Lower lobe of right lung (tissue), 2 donors: ENCODE data around the gene DGAT2L6. TPM values are rescaled to one million over a fixed set of nuclear protein-coding genes. Genes with fewer than 3 reads are reported as not detected.
"Not testable (repeated sequence)": the region's sequence is repeated elsewhere in the genome, so short reads cannot be mapped to it uniquely, and the experiment has no call there.

Experiments used
- ATAC-seq, 2 donors: fragments of 200-7000 bp; cut with Tn5 transposase; one replicate each; pipeline ENCODE4 v1.9.1; 2020 to 2022; ENCODE audit warnings: mild to moderate bottlenecking in 2 of 2, moderate library complexity in 2 of 2
- DNase-seq: peaks from one replicate; pipeline ENCODE4 v3.0.0-alpha.2; 2020
- H3K27ac ChIP-seq: fragments of 200-600 bp; one replicate; pipeline ENCODE4 v1.8.0; 2022
- H3K27me3 ChIP-seq: fragments of 200-600 bp; one replicate; pipeline ENCODE4 v1.8.0; 2022; ENCODE audit warnings: low read depth
- H3K36me3 ChIP-seq: fragments of 200-600 bp; one replicate; pipeline ENCODE4 v1.8.0; 2022; ENCODE audit warnings: mild to moderate bottlenecking
- H3K4me1 ChIP-seq: fragments of 200-600 bp; one replicate; pipeline ENCODE4 v1.8.0; 2022
- H3K4me3 ChIP-seq: fragments of 200-600 bp; one replicate; pipeline ENCODE4 v1.8.0; 2022; ENCODE audit warnings: mild to moderate bottlenecking
- H3K9me3 ChIP-seq: fragments of 200-600 bp; one replicate; pipeline ENCODE4 v1.8.0; 2022
- CTCF ChIP-seq: fragments of 200-600 bp; IDR thresholded peaks from one replicate; pipeline ENCODE4 v1.8.0; 2022; ENCODE audit warnings: antibody characterized with exemption, mild to moderate bottlenecking
- intact Hi-C: fragments of 100-400 bp; cut with DNase I; formaldehyde crosslinking; loops from one replicate; pipeline ENCODE4 v1.11.0; 2022
- total RNA-seq: library from RNA; stranded (reverse); fragmentation: NEBNext Ultra II Directional; extraction: Animal tissue kit (Norgen Biotek cat#: 25700); gene quantifications from one replicate; pipeline ENCODE4 v1.2.1, GENCODE V29; 2021
- donor health status: DM: no; HTN: yes; CAD: no; lungs with severe emphysema.

The DGAT2L6 gene
- total RNA-seq, 1 donor from 2014 or later, result not detected

- no peak for ATAC-seq
- no peak for DNase-seq
- Histone ChIP-seq H3K27me3 (no peaks in the 10 kb centered on the region), H3K9me3 (no peaks in the 10 kb centered on the region), H3K4me3 (no peak overlapping the region), H3K4me1 (no peaks in the 10 kb centered on the region), H3K36me3 (no peaks in the 10 kb centered on the region), H3K27ac (no peak overlapping the region)
- intact Hi-C loops, result no loop called here
- no peak for TF ChIP-seq CTCF
These were observed 49.4 kb downstream of the DGAT2L6 start for GRCh38 chrX:70226687-70227086.

DNA sequence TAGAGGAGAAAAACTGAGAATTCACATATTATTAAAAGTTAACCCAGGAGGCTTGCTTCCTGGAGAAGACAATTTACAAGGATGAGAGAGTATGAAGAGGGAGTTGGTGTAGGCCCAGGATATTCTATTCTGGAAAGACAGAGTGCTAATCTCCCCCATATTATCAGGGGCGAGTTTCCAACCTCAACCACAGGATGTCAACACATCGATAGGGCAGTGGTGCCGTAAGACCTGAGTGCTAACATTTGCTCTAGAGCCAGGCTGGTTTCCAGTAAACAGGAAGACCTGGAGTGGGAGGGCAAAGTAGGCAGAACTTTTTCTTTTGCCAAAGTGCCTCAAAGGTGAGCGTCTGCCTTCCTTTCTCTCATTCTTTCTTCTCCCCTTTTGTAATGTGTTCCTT lies 54.4 kb downstream of the DGAT2L6 start:
- no peak for ATAC-seq
- intact Hi-C loops, result no loop called here
- no peak for TF ChIP-seq CTCF
- Histone ChIP-seq H3K4me3 (no peak overlapping the region), H3K4me1 (no peaks in the 10 kb centered on the region), H3K27me3 (no peaks in the 10 kb centered on the region), H3K36me3 (no peaks in the 10 kb centered on the region), H3K9me3 (no peaks in the 10 kb centered on the region), H3K27ac (no peak overlapping the region)
- no peak for DNase-seq

- no peak for TF ChIP-seq CTCF
- no peak within 1 kb of the TSS for H3K27ac ChIP-seq
- no peak within 1 kb of the TSS for H3K4me3 ChIP-seq
- H3K27me3 ChIP-seq, result no peaks in the 10 kb centered on the region
- intact Hi-C loops, result no loop called here
- no peaks in the 10 kb centered on the region for H3K9me3 ChIP-seq
- H3K36me3 ChIP-seq, result no peaks in the 10 kb centered on the region
- H3K4me1 ChIP-seq, result no peaks in the 10 kb centered on the region
- ATAC-seq (no peak), DNase-seq (no peak)
These were observed 57.1 kb downstream of the DGAT2L6 start, which contains the start of gene AWAT1 for GRCh38 chrX:70234355-70234754. AWAT1 (plus strand) TSS chrX:70234655; CDS start chrX:70234696, 41 bp downstream.

GRCh38 chrX:70240751-70241150 lies 63.5 kb downstream of the DGAT2L6 start:
- Histone ChIP-seq H3K4me3 (no peak overlapping the region), H3K36me3 (no peaks in the 10 kb centered on the region), H3K9me3 (no peaks in the 10 kb centered on the region), H3K27ac (no peak overlapping the region), H3K4me1 (no peaks in the 10 kb centered on the region), H3K27me3 (no peaks in the 10 kb centered on the region)
- ATAC-seq, result no peak
- intact Hi-C loops, result no loop called here
- TF ChIP-seq CTCF, result no peak
- DNase-seq, result no peak

GRCh38 chrX:70241501-70241900 lies 64.2 kb downstream of the DGAT2L6 start:
- H3K27ac ChIP-seq, result no peak overlapping the region
- no peaks in the 10 kb centered on the region for H3K27me3 ChIP-seq
- no peak overlapping the region for H3K4me3 ChIP-seq
- DNase-seq, result no peak
- intact Hi-C loops, result no loop called here
- H3K36me3 ChIP-seq, result no peaks in the 10 kb centered on the region
- no peak for TF ChIP-seq CTCF
- H3K9me3 ChIP-seq, result no peaks in the 10 kb centered on the region
- ATAC-seq, result no peak
- no peaks in the 10 kb centered on the region for H3K4me1 ChIP-seq

GRCh38 chrX:70243601-70244000 lies 66.3 kb downstream of the DGAT2L6 start:
- intact Hi-C loops, H3K9me3 ChIP-seq, H3K27me3 ChIP-seq, H3K4me3 ChIP-seq, DNase-seq, H3K4me1 ChIP-seq, H3K36me3 ChIP-seq, ATAC-seq, H3K27ac ChIP-seq: not testable (repeated sequence)
